HG03575 (cell line): ENCODE measurements around the gene PRKCH.

Source experiments
- ATAC-seq: cut with Tn5 transposase; IDR thresholded peaks from one replicate; pipeline ENCODE4 v1.9.1; 2021; ENCODE audit not compliant: unreplicated experiment, insufficient number of reproducible peaks, low FRiP score; ENCODE audit errors: extremely low read depth

PRKCH gene

GRCh38 chr14:61379639-61380184, 58.3 kb downstream of the PRKCH start:
- no peak for ATAC-seq

DNA sequence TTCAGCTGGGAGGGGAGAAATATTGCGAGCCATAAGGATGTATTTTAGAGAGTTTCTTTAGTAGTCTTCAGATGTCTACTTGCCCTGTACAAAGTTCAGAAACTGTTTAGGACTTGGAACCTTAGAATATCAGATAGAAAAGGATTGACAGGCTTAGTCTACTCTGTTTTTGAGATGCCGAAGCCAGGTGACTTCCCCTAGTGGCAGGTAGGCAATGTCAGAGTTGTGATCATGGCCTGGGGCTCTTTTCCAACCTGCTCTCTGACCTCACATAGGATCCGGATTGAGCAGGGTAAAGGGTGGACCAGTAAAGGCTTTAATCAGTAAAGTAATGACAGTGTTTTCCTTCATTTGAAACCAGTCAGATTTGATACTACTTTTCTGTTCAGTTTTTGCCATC, 59.6 kb downstream of the PRKCH start:
- ATAC-seq: no peak

- ATAC-seq: no peak
These were observed 60.2 kb downstream of the PRKCH start for GRCh38 chr14:61381553-61381952.

DNA sequence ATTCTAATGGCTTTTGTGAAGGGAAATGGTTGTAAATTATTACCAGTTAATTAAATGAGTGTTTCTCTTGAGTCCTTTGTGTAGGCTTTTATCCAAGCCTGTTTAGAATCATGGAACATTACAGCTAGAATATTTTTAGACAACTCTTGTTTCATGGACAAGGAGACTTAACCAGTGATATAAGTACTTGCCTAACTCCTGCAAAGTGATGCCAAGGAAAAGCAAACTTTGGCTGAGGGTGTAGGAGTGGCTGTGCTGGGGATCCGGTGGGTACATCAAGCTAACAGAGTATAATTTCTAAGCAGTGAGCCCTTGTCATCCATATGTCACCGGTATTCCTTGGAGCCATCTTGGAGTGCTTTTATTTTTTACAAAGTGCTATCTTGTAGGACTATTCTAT, 61.5 kb downstream of the PRKCH start:
- ATAC-seq: no peak

DNA sequence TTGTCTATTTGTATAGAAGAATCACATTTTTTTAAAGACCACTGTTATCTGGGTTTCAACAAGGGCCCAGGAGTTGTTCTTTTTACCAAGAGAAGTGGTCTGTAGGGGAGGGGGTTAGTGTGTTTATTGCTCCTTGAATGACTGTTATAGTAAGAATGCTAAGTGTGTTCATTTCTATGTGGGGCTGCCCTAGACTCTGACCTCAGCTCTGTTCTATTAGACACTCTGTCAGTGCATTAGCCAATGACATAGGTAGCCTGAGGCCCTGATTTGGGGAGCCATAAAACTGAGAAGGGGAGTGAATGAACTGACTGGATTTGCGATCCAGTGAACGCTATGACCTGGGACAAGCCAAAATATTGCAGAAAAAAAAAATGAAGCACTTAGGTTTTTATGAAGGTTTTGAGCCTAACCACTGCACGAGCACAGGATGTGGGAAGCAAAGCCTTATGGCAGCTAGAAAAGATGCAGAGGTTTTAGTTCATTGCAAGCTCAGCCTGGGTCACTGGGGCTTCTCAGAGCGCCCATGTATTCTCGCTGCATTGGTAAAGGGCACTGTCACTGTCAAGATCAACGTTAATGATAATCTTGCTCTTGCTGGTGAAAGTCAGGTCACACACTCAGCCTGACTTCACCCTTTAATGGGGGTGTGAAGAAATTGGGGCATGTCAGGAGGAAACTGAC, 63.8 kb downstream of the PRKCH start:
- ATAC-seq: no peak

GRCh38 chr14:61386173-61386772, 64.9 kb downstream of the PRKCH start:
- no peak for ATAC-seq

GRCh38 chr14:61387076-61387475, 65.7 kb downstream of the PRKCH start:
- ATAC-seq: no peak

- ATAC-seq: peak; percentile 72
These were observed 67.0 kb downstream of the PRKCH start for GRCh38 chr14:61388173-61388975.

DNA sequence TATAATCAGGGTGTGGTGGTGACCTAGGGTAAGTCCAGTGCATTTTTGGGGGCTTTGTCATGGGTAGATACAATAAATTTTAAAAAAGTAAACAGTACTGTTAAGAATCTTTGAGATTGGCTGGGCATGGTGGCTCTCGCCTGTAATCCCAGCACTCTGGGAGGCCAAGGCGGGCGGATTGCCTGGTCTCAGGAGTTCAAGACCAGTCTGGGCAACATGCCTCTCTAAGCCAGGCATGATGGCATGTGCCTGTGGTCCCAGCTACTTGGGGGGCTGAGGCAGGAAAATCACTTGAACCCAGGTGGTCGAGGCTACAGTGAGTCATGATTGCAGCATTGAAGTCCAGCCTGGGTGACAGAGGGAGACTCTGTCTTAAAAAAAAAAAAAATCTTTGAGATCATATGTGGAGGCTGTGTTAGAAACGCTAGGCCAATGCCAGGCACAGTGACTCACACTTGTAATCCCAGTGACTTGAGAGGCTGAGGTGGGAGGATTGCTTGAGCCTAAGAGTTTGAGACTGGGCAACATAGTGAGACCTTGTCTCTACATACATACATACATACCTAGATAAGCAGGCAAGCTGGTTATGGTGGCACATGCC, 67.7 kb downstream of the PRKCH start:
- ATAC-seq: no peak

DNA sequence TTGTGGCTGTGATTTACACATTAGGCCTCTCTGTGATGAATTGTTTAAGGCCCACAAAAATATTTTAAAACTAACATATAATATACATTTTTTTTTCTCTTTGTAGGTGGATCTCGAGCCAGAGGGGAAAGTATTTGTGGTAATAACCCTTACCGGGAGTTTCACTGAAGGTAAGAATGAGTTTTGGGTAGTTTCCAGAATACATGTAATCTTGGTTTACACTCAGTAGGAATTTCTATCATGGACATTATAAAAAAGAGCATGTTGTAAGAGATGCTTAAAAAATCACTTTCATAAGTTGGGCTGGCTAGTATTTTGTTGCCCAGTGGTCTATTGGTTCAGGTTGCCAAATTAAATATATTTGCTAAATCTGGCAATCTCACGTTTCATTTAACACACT, 69.7 kb downstream of the PRKCH start:
- ATAC-seq: no peak

- ATAC-seq: no peak
These were observed 70.9 kb downstream of the PRKCH start for GRCh38 chr14:61392297-61392696.

DNA sequence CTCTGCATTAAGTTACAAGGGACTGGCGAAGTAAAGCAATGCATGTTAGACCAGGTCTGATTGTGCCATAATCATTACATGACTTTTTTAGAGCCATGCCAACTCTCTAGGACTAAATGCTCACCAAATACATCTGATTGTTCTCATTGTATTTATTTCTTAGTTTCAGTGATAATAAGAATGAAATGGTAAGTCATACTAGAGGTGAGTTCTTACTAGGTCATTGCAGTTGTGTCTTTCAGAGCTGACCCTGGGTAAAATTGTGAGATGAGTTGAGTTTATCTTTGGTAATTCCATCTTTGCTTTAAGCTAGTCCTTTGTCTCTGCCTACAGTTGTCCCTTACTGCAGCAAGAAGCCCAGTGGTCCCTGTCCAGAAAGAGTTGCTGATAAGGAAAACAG, 73.2 kb downstream of the PRKCH start:
- ATAC-seq: no peak

DNA sequence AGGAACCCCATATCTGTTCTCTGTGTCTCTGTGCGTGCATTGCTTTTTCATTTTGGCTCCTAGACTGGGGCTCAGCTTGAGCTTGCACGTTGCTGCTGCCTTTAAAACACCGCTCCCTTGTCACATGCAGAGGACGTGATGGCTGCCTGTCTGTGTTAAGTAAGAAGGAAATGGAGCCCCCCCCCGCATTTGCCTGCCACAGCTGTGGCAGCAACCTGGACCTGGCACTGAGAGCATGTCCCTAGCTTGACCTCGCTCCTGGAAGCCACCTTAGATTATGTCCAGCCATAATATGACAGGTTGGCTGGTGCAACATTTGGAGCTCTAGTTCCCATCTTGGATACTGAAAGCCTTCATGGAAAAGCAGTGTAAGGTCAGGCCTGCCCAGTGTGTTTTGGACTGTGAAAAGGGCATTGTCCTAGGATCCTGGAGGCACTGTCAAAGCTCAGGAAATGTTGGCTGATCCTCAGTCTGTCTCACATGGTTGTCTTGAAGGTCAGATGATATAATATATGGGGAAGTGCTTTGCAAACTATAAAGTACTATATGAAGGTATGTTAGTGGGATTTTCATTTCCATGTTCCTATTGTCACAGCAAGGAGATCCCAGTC, 73.8 kb downstream of the PRKCH start:
- no peak for ATAC-seq

- no peak for ATAC-seq
These were observed 74.9 kb downstream of the PRKCH start for GRCh38 chr14:61396279-61396678.

GRCh38 chr14:61396694-61397093, 75.3 kb downstream of the PRKCH start:
- ATAC-seq: no peak

DNA sequence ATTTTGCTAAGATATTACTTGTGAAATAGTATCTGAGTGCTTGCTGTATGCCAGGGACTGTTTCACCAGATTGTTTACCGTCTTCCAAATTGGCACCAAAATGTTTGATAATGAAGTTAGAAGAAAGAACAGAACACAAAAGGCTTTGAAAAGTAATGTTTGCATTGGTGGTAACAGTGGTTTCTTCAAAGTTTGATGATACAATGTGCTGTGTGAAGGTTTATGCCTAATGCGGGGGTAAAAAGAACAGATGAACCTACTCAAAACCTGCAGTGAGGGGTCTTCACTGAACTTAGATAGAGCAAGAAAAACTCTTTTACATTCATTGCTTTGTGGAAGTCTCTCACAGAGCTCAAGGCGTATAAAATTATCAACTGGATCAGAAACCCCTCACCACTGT, 76.2 kb downstream of the PRKCH start:
- ATAC-seq: no peak

DNA sequence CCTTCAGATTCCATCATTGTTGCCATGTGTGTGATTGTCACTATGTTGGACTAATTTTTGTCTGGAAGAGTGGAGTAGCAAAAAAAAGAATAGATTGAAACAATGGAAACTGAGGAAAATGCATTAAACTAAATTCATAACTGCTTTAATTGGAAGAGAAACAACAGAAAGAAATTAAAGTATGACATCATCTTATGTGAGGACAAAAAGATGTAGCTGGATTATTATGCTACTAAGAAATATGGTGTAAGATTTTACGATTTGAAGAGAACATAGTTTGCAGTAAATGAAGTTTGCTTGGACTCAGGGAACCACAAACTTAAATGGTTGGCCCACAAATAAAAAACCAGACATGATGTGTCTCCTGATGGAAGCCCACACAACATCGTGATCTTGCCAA, 76.8 kb downstream of the PRKCH start:
- ATAC-seq: no peak

DNA sequence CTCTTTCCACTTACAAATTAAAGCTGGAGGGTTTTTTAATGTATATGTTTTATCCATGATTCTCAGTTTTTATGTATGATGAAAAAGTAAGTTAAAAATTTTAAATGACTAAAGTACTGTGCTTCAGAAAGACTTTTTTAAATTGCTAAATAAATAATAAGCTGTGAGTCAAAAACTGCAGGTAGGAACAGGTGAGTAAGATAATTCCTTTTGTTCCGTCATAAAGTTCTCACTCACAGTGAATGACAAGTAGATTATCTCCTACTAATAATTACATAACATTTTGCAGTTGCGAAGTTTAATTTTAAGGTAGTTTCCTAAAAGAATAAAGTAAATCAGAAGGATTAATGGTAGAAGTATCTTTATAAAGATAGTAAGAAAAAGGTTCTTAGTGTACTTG, 78.0 kb downstream of the PRKCH start:
- no peak for ATAC-seq

DNA sequence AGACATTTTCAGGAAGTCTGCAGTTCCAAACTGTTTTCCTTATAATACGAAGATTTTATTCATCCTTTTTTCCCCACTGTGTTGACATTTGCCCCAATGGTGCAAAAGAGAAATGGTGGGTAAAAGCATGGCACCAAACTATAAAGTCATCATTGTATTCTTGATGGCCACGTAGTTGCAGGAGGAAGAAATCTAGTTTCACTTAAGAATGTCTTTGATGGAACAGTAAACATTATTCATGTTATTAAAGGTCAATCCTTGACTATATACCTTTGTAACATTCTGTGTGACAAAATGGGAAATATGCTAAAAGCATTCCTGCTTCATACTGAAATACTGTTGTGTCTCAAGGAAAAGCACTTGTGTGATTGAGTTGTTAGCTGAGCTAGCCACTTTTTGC, 80.1 kb downstream of the PRKCH start:
- no peak for ATAC-seq
